Measurements from ENCODE around the gene KCNMB2. TPM values are rescaled to one million over a fixed set of nuclear protein-coding genes. Genes with fewer than 3 reads are reported as not detected.

The KCNMB2 gene
- total and polyA plus RNA-seq, 2 experiments from 2014 or later, result 2.4 TPM; not detected in 1

GRCh38 chr3:178680037-178680436 is 143.8 kb downstream of the KCNMB2 start:
- TF ChIP-seq EZH2phosphoT487 (IDR thresholded peaks at IDR 0.05; ENCODE audit: low read depth, severe bottlenecking, unreplicated experiment) (no peak), CTCF (IDR thresholded peaks at IDR 0.05; ENCODE audit: poor library complexity) (no peak), EZH2 (IDR thresholded peaks at IDR 0.05; ENCODE audit: borderline replicate concordance) (no peak)
- Histone ChIP-seq H3K4me2 (no peak overlapping the region), H2AFZ (no peak overlapping the region), H3K27ac (no peak overlapping the region), H3K27me3 (no peaks in the 10 kb centered on the region), H3K9me3 (ENCODE audit: low read depth) (no peaks in the 10 kb centered on the region), H4K20me1 (ENCODE audit: insufficient read depth, poor library complexity, severe bottlenecking) (no peaks in the 10 kb centered on the region), H3K79me2 (no peaks in the 10 kb centered on the region), H3K9me2 (replicated peaks; ENCODE audit: insufficient read depth) (no peaks in the 10 kb centered on the region), H3K4me3 (no peak overlapping the region), H3K36me3 (replicated peaks; ENCODE audit: insufficient read depth, low read depth) (no peaks in the 10 kb centered on the region), H3K4me1 (ENCODE audit: insufficient read depth) (no peaks in the 10 kb centered on the region)
- no peak for DNase-seq (ENCODE audit: low spot score)
- 32% methylated on average over 3 of the region's 3 CpGs for WGBS (ENCODE audit: low lambda C conversion rate, missing lambda C conversion rate)

- Histone ChIP-seq H2AFZ (no peak overlapping the region), H3K9me3 (ENCODE audit: low read depth) (no peaks in the 10 kb centered on the region), H3K4me2 (no peak overlapping the region), H3K79me2 (no peaks in the 10 kb centered on the region), H3K36me3 (replicated peaks; ENCODE audit: insufficient read depth, low read depth) (no peaks in the 10 kb centered on the region), H3K27ac (no peak overlapping the region), H3K27me3 (no peaks in the 10 kb centered on the region), H3K4me1 (ENCODE audit: insufficient read depth) (no peaks in the 10 kb centered on the region), H3K9me2 (replicated peaks; ENCODE audit: insufficient read depth) (no peaks in the 10 kb centered on the region), H3K4me3 (no peak overlapping the region), H4K20me1 (ENCODE audit: insufficient read depth, poor library complexity, severe bottlenecking) (no peaks in the 10 kb centered on the region)
- no peak for TF ChIP-seq CTCF (IDR thresholded peaks at IDR 0.05; ENCODE audit: poor library complexity)
- TF ChIP-seq EZH2 (IDR thresholded peaks at IDR 0.05; ENCODE audit: borderline replicate concordance), result no peak
- no peak for TF ChIP-seq EZH2phosphoT487 (IDR thresholded peaks at IDR 0.05; ENCODE audit: low read depth, severe bottlenecking, unreplicated experiment)
- 73% methylated on average over 2 of the region's 2 CpGs for WGBS (ENCODE audit: low lambda C conversion rate, missing lambda C conversion rate)
- DNase-seq (ENCODE audit: low spot score), result no peak
These were observed 144.3 kb downstream of the KCNMB2 start for GRCh38 chr3:178680489-178680888.

GRCh38 chr3:178684881-178685590 is 148.8 kb downstream of the KCNMB2 start:
- Histone ChIP-seq H3K4me3 (no peak overlapping the region), H3K9me2 (replicated peaks; ENCODE audit: insufficient read depth) (no peaks in the 10 kb centered on the region), H4K20me1 (ENCODE audit: insufficient read depth, poor library complexity, severe bottlenecking) (no peaks in the 10 kb centered on the region), H3K79me2 (no peaks in the 10 kb centered on the region), H3K27ac (no peak overlapping the region), H3K27me3 (no peaks in the 10 kb centered on the region), H3K4me1 (ENCODE audit: insufficient read depth) (no peaks in the 10 kb centered on the region), H3K4me2 (no peak overlapping the region), H2AFZ (no peak overlapping the region), H3K36me3 (replicated peaks; ENCODE audit: insufficient read depth, low read depth) (no peaks in the 10 kb centered on the region), H3K9me3 (ENCODE audit: low read depth) (no peaks in the 10 kb centered on the region)
- 63% methylated on average over 1 of the region's 1 CpG for WGBS (ENCODE audit: low lambda C conversion rate, missing lambda C conversion rate)
- peak; percentile 29 for DNase-seq (ENCODE audit: low spot score)
- TF ChIP-seq CTCF (IDR thresholded peaks at IDR 0.05; ENCODE audit: poor library complexity), result no peak
- TF ChIP-seq EZH2 (IDR thresholded peaks at IDR 0.05; ENCODE audit: borderline replicate concordance), result no peak
- no peak for TF ChIP-seq EZH2phosphoT487 (IDR thresholded peaks at IDR 0.05; ENCODE audit: low read depth, severe bottlenecking, unreplicated experiment)

All from hepatocyte (in vitro differentiated cells).